Activated T-helper 17 cell treated with anti-CD3 and anti-CD28 coated beads, Interleukin-2, amount 50 U/mL, for 72 hours (primary cell): ENCODE data around the gene QPCT. TPM values are rescaled to one million over a fixed set of nuclear protein-coding genes. Genes with fewer than 3 reads are reported as not detected.

Experiments used
- ATAC-seq: fragments of 150-1000 bp; cut with Tn5 transposase; replicated peaks from 2 replicates; pipeline ENCODE4 v1.10.0; 2021; ENCODE audit warnings: mild to moderate bottlenecking, moderate library complexity
- H3K27ac Mint-ChIP-seq: one replicate; pipeline ENCODE4 v1.8.0; 2022; ENCODE audit warnings: mixed read lengths
- H3K27me3 Mint-ChIP-seq: one replicate; pipeline ENCODE4 v1.8.0; 2022; ENCODE audit warnings: mixed read lengths
- H3K36me3 Mint-ChIP-seq: one replicate; pipeline ENCODE4 v1.8.0; 2022; ENCODE audit warnings: low read depth, mild to moderate bottlenecking, mixed read lengths
- H3K4me1 Mint-ChIP-seq: one replicate; pipeline ENCODE4 v1.8.0; 2022; ENCODE audit warnings: mixed read lengths
- H3K4me3 Mint-ChIP-seq: one replicate; pipeline ENCODE4 v1.8.0; 2022; ENCODE audit warnings: mild to moderate bottlenecking, mixed read lengths
- H3K9me3 Mint-ChIP-seq: one replicate; pipeline ENCODE4 v1.8.0; 2022; ENCODE audit warnings: mixed read lengths
- total RNA-seq, 2 donors: library from RNA; stranded (reverse); gene quantifications; one replicate each; pipeline ENCODE4 v1.2.3, GENCODE V29; 2022

QPCT gene
- total RNA-seq, 2 donors from 2014 or later = 0.53 to 0.71 TPM

DNA sequence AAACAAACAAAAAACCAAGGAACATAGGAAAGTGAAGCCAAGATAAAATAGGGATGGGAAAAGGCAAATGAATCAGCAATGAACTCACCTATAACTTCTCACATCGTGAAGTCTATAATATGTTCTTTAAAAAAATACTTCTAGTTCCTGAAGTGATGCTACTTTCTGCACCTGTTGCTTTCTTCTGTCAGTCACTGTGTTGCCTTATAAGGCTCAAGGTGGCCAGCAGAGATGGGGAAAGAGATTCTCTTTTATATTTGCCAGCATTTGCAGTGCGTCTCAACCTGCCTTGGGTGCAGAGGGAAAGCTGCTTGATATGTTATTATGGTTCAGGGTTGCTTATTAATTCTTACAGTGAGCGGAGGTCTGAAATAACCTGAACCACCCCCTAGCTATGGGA, 14.0 kb downstream of the QPCT start:
- H3K4me1 Mint-ChIP-seq = no peaks in the 10 kb centered on the region
- no peak for ATAC-seq
- no peak overlapping the region for H3K27ac Mint-ChIP-seq
- H3K36me3 Mint-ChIP-seq = no peaks in the 10 kb centered on the region
- no peaks in the 10 kb centered on the region for H3K9me3 Mint-ChIP-seq
- peaks cover 43% of the 10 kb centered on the region for H3K27me3 Mint-ChIP-seq
- no peak overlapping the region for H3K4me3 Mint-ChIP-seq

- Mint-ChIP-seq H3K27ac (no peak overlapping the region), H3K4me1 (no peaks in the 10 kb centered on the region), H3K27me3 (peaks cover 32% of the 10 kb centered on the region), H3K36me3 (no peaks in the 10 kb centered on the region), H3K4me3 (no peak overlapping the region), H3K9me3 (no peaks in the 10 kb centered on the region)
- no peak for ATAC-seq
Measured at GRCh38 chr2:37361216-37361815, 16.9 kb downstream of the QPCT start.

GRCh38 chr2:37361994-37362698, 17.7 kb downstream of the QPCT start:
- Mint-ChIP-seq H3K27me3 (peaks cover 30% of the 10 kb centered on the region), H3K27ac (no peak overlapping the region), H3K4me1 (no peaks in the 10 kb centered on the region), H3K36me3 (no peaks in the 10 kb centered on the region), H3K9me3 (no peaks in the 10 kb centered on the region), H3K4me3 (no peak overlapping the region)
- no peak for ATAC-seq

GRCh38 chr2:37364351-37364750, 19.9 kb downstream of the QPCT start:
- Mint-ChIP-seq H3K36me3 (no peaks in the 10 kb centered on the region), H3K4me1 (peaks cover 11% of the 10 kb centered on the region), H3K27ac (no peak overlapping the region), H3K27me3 (peaks cover 28% of the 10 kb centered on the region), H3K4me3 (no peak overlapping the region), H3K9me3 (no peaks in the 10 kb centered on the region)
- no peak for ATAC-seq

DNA sequence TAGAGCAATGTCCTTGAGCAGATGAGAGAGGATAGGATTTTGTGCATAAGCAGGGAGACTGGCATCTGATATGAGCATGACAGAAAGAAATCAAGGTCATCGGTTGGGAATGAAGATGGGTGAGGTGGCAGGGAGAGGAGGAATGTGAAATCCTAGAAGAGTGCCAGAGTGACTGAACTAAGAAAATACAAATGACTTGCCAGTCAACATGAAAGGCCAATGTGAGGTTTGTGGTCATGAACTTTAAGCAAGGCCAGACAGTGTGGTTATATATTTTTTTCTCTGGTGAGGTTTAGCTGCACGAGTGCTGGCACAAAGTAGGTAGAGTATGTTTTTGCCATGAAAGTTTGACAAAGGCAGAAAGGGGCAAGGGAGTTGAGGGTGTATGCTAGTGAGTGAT, 21.2 kb downstream of the QPCT start:
- Mint-ChIP-seq H3K36me3 (no peaks in the 10 kb centered on the region), H3K27ac (no peak overlapping the region), H3K4me1 (peaks cover 11% of the 10 kb centered on the region), H3K27me3 (peaks cover 17% of the 10 kb centered on the region), H3K9me3 (no peaks in the 10 kb centered on the region), H3K4me3 (no peak overlapping the region)
- peak; percentile 82 for ATAC-seq

DNA sequence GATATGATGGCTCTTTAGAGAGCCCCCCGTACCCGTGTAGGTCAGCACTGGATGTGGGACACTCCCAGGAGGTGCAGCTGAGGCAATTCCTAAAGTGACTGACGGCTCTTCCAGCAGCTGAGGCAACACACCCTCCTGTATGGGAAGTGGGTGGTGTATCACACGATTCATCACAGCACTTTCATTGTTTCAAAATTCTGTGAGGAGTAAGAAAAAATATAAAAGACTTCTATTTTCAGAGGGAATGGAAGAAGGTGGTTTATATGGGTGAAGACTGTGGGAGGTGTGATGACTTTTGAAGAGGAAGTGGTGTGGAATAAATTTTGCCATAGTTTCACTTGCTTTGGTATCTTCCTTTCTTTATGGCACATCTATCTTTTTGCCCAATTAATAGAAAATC, 22.3 kb downstream of the QPCT start:
- Mint-ChIP-seq H3K9me3 (no peaks in the 10 kb centered on the region), H3K27me3 (peaks cover 15% of the 10 kb centered on the region), H3K4me3 (no peak overlapping the region), H3K27ac (peak overlapping the region; percentile 7), H3K36me3 (no peaks in the 10 kb centered on the region), H3K4me1 (peaks cover 11% of the 10 kb centered on the region)
- peak; percentile 66 for ATAC-seq

- H3K9me3 Mint-ChIP-seq = no peaks in the 10 kb centered on the region
- peaks cover 11% of the 10 kb centered on the region for H3K4me1 Mint-ChIP-seq
- no peak overlapping the region for H3K4me3 Mint-ChIP-seq
- peak overlapping the region; percentile 7 for H3K27ac Mint-ChIP-seq
- no peaks in the 10 kb centered on the region for H3K36me3 Mint-ChIP-seq
- peaks cover 17% of the 10 kb centered on the region for H3K27me3 Mint-ChIP-seq
- ATAC-seq = no peak
Measured at GRCh38 chr2:37367310-37367709, 22.9 kb downstream of the QPCT start.

- Mint-ChIP-seq H3K4me3 (no peak overlapping the region), H3K27ac (no peak overlapping the region), H3K4me1 (peaks cover 11% of the 10 kb centered on the region), H3K36me3 (no peaks in the 10 kb centered on the region), H3K9me3 (no peaks in the 10 kb centered on the region), H3K27me3 (peaks cover 15% of the 10 kb centered on the region)
- ATAC-seq = peak; percentile 43
Measured at GRCh38 chr2:37367984-37368383, 23.6 kb downstream of the QPCT start.

DNA sequence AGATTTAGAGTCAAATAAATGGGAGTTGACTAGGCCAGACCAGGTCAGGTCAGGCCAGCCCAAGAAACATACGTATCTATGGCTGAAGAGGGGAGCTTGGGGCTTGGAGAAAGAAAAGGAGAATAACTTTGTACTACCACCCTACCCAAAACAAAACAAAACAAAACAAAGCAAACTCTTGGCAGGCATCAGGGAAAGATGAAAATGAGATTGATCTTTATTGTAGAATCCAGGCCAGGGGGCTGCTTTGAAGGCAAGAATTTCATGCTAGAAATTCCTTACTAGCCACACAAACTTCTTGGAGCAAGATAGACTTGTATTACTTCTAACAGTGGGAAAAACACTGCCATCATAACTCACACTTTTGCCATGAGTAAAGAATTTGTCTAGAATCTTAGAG, 26.2 kb downstream of the QPCT start:
- Mint-ChIP-seq H3K4me3 (no peak overlapping the region), H3K36me3 (no peaks in the 10 kb centered on the region), H3K27me3 (peaks cover 26% of the 10 kb centered on the region), H3K27ac (no peak overlapping the region), H3K4me1 (peaks cover 11% of the 10 kb centered on the region), H3K9me3 (no peaks in the 10 kb centered on the region)
- ATAC-seq = no peak

GRCh38 chr2:37372000-37372399, 27.6 kb downstream of the QPCT start:
- H3K27ac Mint-ChIP-seq = no peak overlapping the region
- peaks cover 26% of the 10 kb centered on the region for H3K27me3 Mint-ChIP-seq
- no peak for ATAC-seq
- H3K36me3 Mint-ChIP-seq = no peaks in the 10 kb centered on the region
- no peaks in the 10 kb centered on the region for H3K9me3 Mint-ChIP-seq
- peaks cover 20% of the 10 kb centered on the region for H3K4me1 Mint-ChIP-seq
- no peak overlapping the region for H3K4me3 Mint-ChIP-seq

- Mint-ChIP-seq H3K27ac (peak overlapping the region; percentile 26), H3K27me3 (peaks cover 24% of the 10 kb centered on the region), H3K4me3 (peak overlapping the region; percentile 52), H3K9me3 (no peaks in the 10 kb centered on the region), H3K36me3 (no peaks in the 10 kb centered on the region), H3K4me1 (peaks cover 14% of the 10 kb centered on the region)
- ATAC-seq = no peak
Measured at GRCh38 chr2:37375741-37376288, 31.4 kb downstream of the QPCT start.

DNA sequence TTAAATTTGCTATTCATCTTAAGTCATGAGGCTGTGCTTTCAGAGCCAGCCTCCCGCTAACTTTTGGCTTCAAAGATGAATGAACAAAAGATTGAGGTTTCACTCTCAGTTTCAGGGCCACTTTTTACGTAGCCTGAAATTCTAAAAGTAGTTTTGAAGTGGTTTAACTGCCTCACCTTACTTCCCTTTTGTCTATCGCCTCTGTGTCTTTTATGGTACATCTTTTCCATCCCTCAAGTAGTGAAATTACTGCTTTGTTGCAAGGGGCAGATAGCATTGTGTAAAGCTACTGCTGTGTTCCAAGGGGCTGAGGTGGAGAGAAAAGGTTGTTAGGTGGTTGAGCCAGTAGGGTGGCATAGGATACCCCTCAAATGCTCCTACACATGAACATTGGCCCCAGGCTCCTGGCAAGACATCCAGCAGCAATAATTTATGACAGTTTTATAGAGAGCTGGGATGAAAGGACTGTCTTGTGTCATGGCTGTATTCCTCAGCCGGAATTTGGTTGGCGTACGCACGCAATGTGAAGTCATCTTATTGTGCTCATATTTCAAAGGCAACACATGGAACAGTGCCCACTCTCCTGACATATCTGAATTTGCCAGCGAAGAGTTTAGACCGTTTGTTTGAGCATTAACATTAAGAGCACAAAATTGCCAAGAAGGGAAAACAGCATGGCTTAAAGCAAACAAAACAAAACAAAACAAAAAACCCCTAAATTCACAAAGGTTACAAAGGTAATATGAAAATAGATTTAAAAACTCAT, 32.2 kb downstream of the QPCT start:
- Mint-ChIP-seq H3K27ac (peak overlapping the region; percentile 26), H3K4me1 (peaks cover 14% of the 10 kb centered on the region), H3K9me3 (no peaks in the 10 kb centered on the region), H3K4me3 (peak overlapping the region; percentile 52), H3K36me3 (no peaks in the 10 kb centered on the region), H3K27me3 (peaks cover 24% of the 10 kb centered on the region)
- peak; percentile 89 for ATAC-seq

DNA sequence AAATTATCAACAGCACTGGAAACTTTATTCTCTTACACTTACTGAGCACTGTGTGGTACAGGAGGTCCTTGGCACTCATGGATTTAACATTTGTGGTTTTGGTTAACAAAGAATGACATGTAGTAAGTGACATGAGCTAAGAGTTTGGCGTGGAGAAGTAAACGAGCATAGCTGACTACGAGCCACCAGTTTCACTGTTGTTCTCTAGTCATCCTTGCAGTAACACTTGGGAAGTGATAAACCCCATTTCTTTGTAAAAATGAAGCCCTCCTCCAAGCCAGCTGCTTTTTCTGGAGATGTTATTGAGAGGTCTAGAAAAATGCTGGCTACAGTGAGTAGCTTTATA, 32.7 kb downstream of the QPCT start:
- H3K36me3 Mint-ChIP-seq = no peaks in the 10 kb centered on the region
- peaks cover 14% of the 10 kb centered on the region for H3K4me1 Mint-ChIP-seq
- no peaks in the 10 kb centered on the region for H3K9me3 Mint-ChIP-seq
- H3K27ac Mint-ChIP-seq = peak overlapping the region; percentile 26
- H3K4me3 Mint-ChIP-seq = peak overlapping the region; percentile 52
- H3K27me3 Mint-ChIP-seq = peaks cover 20% of the 10 kb centered on the region
- peak; percentile 91 for ATAC-seq

DNA sequence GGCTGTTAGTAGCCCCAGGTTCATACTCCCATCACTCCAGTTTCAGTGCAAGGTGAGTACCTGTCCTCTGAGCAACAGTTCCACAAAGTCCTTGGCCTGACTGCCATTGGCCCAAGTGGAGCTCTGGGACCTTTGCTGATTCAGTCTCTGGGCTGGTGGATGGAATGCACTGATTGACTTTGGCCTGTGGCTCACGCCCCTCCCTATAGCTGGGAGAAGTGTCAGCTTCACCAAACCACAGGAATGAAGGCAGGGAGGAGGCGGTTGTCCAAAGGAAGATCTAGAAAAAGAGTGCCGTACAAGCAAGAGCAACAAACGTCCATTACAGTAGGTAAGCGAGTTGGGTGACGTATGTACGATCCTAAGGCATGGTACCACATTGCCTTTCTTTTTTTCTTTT, 34.0 kb downstream of the QPCT start:
- Mint-ChIP-seq H3K4me3 (no peak overlapping the region), H3K36me3 (no peaks in the 10 kb centered on the region), H3K4me1 (peaks cover 14% of the 10 kb centered on the region), H3K9me3 (no peaks in the 10 kb centered on the region), H3K27me3 (peaks cover 15% of the 10 kb centered on the region), H3K27ac (no peak overlapping the region)
- ATAC-seq = no peak

- Mint-ChIP-seq H3K4me1 (peaks cover 14% of the 10 kb centered on the region), H3K36me3 (no peaks in the 10 kb centered on the region), H3K27ac (no peak overlapping the region), H3K27me3 (peaks cover 8% of the 10 kb centered on the region), H3K9me3 (no peaks in the 10 kb centered on the region), H3K4me3 (no peak overlapping the region)
- ATAC-seq = no peak
Measured at GRCh38 chr2:37379881-37380296, 35.5 kb downstream of the QPCT start.
